Epithelial cell of esophagus (primary cell): ENCODE data around the gene NHEJ1.
A peak's percentile ranks its signal among the peaks of the same experiment; 100 is the strongest.

Source experiments
- DNase-seq: peaks from one replicate; pipeline ENCODE4 v3.0.0; 2010; ENCODE audit warnings: low read depth
- H3K4me3 ChIP-seq: 2 replicates; pipeline ENCODE4 v1.5.1; 2011; ENCODE audit warnings: mild to moderate bottlenecking, low read length, control low read depth
- TF ChIP-seq, protein P1 (sequence below): IDR thresholded peaks from 2 replicates; pipeline ENCODE4 v1.5.1; 2011; ENCODE audit warnings: low read depth, mild to moderate bottlenecking, low read length, control low read depth, inconsistent platforms; ENCODE audit not compliant: insufficient read depth; ENCODE audit errors: missing control alignments

The NHEJ1 gene

DNA sequence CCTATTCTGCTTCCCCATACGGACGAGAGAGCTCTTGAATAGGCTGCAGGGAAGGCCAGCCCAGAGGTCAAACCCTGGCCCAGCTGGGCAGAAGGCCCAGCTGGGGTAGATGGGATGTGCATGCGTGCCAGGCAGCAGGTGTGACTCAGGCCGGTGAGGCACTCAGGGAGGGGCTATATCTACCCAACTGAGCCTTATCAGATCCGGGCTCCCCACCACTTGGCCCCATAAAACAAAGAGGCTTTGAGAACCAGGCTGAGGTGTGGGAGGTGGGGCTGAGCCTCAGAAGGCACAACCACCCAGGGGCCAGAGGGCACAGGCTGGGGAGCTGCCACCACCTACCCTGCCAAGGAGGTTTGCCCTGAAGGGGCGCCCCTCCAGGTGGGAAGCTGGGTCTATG, 111.3 kb downstream of the NHEJ1 start:
- TF ChIP-seq, protein P1, sequence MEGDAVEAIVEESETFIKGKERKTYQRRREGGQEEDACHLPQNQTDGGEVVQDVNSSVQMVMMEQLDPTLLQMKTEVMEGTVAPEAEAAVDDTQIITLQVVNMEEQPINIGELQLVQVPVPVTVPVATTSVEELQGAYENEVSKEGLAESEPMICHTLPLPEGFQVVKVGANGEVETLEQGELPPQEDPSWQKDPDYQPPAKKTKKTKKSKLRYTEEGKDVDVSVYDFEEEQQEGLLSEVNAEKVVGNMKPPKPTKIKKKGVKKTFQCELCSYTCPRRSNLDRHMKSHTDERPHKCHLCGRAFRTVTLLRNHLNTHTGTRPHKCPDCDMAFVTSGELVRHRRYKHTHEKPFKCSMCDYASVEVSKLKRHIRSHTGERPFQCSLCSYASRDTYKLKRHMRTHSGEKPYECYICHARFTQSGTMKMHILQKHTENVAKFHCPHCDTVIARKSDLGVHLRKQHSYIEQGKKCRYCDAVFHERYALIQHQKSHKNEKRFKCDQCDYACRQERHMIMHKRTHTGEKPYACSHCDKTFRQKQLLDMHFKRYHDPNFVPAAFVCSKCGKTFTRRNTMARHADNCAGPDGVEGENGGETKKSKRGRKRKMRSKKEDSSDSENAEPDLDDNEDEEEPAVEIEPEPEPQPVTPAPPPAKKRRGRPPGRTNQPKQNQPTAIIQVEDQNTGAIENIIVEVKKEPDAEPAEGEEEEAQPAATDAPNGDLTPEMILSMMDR: no peak
- DNase-seq: no peak
- H3K4me3 ChIP-seq: no peak overlapping the region

DNA sequence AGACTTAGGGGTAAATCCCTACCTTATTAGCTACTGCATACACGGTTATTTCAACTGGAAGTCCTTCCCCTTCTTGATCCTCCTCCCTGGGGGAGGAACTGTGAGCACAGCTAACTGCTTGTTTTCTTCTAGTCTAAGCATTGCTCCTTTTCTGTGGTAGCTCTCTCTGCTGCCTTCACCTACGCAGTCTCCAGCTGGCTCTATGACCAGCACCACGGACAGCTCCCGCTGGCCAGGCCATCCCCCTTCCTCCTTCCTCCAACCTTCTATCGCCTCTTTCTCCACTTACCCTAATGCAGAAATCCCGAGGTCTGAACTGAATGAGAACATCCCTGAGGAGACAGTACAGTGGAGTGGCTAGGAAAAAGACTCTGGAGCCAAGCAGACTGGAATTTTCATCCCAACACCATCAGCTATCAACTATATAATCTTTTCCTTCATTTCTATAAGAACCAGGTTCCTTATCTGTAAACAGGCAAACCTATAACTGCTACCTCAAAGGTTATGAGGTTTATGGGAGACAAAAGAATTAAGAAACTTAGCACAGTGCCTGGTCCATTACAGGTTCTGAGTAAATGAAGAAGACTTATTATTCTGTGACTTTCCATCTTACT, 114.6 kb downstream of the NHEJ1 start:
- peak; percentile 54 for DNase-seq
- TF ChIP-seq, protein P1: no peak
- no peak overlapping the region for H3K4me3 ChIP-seq

- DNase-seq: no peak
- TF ChIP-seq, protein P1: no peak
- no peak overlapping the region for H3K4me3 ChIP-seq
These were observed 117.9 kb downstream of the NHEJ1 start for GRCh38 chr2:219042750-219043149.

- DNase-seq: no peak
- TF ChIP-seq, protein P1: no peak
- H3K4me3 ChIP-seq: no peak overlapping the region
These were observed 118.5 kb downstream of the NHEJ1 start for GRCh38 chr2:219042157-219042556.

DNA sequence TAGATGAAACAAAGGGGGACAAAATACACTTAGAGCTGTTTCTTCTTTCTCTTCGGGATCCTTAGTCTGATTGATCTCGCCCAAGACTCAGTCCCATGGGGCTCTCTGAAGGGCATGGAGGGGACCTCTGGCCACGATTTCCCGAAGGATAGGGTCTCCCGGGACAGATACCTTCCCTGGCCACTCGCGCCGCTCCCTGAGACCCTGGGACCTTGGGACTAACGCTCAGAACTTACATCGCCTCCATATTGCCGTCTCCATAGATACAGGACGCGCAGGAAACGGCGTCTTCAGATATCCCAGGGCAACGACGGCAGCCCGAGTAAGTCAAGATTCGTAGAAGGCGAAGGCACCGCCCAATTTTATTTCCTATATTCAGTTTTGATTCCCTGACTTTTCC, 119.4 kb downstream of the NHEJ1 start, which contains the start of gene CFAP65:
Gene CFAP65, minus strand, starts transcription at position 265 of the 400 bp plus-strand sequence. CDS start 2,468 bp downstream, outside the sequence.
- DNase-seq: peak; percentile 68
- TF ChIP-seq, protein P1: no peak
- H3K4me3 ChIP-seq: peak within 1 kb of the TSS; percentile 49

DNA sequence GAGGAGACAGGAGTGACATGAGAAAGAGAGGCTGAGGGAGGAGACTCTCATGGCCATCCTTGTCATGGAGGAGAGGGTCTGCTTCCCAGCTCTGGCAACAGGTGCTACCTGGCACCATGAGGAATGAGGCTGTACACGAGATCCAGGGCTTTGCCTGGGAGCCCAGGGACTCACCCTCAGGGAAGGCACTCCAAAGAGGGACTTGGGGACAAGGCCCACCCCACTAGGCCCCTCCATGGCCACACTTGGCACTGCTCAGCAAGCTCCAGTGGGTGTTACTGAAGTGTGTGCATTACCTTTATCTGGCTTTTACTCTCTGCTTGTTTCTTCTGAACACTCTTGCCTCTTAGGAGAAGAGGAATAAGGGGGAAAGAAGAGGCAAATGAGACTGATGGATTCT, 122.0 kb downstream of the NHEJ1 start:
- TF ChIP-seq, protein P1: no peak
- no peak for DNase-seq
- no peak overlapping the region for H3K4me3 ChIP-seq
